BJ (cell line): Measurements from ENCODE around the gene PSTPIP1. TPM values are rescaled to one million over a fixed set of nuclear protein-coding genes. Genes with fewer than 3 reads are reported as not detected.

Source experiments
- CTCF ChIA-PET: fragments of 350-600 bp; formaldehyde crosslinking; extraction: SDS; loops from one replicate; lab custom pipeline; 2021; ENCODE audit warnings: antibody characterized with exemption, inconsistent platforms; lab: Yijun Ruan, JAX
- POLR2A ChIA-PET: fragments of 300-600 bp; sonication (Branson Sonifier 250); formaldehyde crosslinking; extraction: SDS; loops from one replicate; lab custom pipeline; 2021; ENCODE audit warnings: antibody characterized with exemption; lab: Charles Lee
- DNase-seq: peaks from one replicate; pipeline ENCODE4 v3.0.0-alpha.2; 2011; ENCODE audit warnings: low read depth
- H3K27me3 ChIP-seq: 2 replicates; pipeline ENCODE4 v1.6.0; 2011; ENCODE audit warnings: low read length; ENCODE audit not compliant: control insufficient read depth, insufficient read depth
- H3K36me3 ChIP-seq: 2 replicates; pipeline ENCODE4 v1.5.1; 2011; ENCODE audit warnings: low read length; ENCODE audit not compliant: control insufficient read depth, insufficient read depth
- H3K4me3 ChIP-seq: 2 replicates; pipeline ENCODE4 v1.5.1; 2011; ENCODE audit warnings: low read depth, mild to moderate bottlenecking, control low read depth, low read length
- polyA plus RNA-seq: library from polyadenylated mRNA; depleted of rRNA; stranded (reverse); fragments of >200 nt; gene quantifications from 2 replicates; pipeline ENCODE4 v1.2.3, GENCODE V29; 2011
- TF ChIP-seq, protein P1 (sequence below): IDR thresholded peaks from 2 replicates; pipeline ENCODE4 v1.5.1; 2011; ENCODE audit warnings: low read depth, mild to moderate bottlenecking, control low read depth, inconsistent platforms, low read length, moderate library complexity; ENCODE audit not compliant: insufficient read depth

PSTPIP1 gene
- polyA plus RNA-seq, 1 experiment = not detected

DNA sequence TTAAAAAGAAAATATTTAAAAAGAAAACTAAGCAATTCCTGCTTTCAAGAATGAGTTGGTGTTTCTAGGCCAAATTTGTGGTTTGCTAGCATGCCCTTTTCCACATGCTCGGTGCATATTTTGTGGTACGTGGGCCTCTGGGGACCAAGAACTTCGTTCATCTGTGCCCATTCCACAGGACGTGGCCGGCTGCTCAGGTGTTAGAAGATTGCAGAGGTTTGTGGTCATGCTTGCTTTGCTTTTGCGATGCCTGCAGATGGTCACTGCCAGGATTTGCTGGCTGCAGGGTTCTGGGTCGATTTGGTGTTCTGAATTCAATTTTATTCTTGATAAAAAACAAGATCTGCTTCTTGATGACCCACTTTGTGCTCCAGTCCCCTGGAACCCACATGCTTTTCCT is 7.5 kb downstream of the PSTPIP1 start:
- H3K27me3 ChIP-seq = peaks cover 3% of the 10 kb centered on the region
- TF ChIP-seq, protein P1, sequence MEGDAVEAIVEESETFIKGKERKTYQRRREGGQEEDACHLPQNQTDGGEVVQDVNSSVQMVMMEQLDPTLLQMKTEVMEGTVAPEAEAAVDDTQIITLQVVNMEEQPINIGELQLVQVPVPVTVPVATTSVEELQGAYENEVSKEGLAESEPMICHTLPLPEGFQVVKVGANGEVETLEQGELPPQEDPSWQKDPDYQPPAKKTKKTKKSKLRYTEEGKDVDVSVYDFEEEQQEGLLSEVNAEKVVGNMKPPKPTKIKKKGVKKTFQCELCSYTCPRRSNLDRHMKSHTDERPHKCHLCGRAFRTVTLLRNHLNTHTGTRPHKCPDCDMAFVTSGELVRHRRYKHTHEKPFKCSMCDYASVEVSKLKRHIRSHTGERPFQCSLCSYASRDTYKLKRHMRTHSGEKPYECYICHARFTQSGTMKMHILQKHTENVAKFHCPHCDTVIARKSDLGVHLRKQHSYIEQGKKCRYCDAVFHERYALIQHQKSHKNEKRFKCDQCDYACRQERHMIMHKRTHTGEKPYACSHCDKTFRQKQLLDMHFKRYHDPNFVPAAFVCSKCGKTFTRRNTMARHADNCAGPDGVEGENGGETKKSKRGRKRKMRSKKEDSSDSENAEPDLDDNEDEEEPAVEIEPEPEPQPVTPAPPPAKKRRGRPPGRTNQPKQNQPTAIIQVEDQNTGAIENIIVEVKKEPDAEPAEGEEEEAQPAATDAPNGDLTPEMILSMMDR = no peak
- H3K36me3 ChIP-seq = no peaks in the 10 kb centered on the region
- ChIA-PET CTCF (no interaction called here), POLR2A (no interaction called here)
- H3K4me3 ChIP-seq = no peak overlapping the region
- no peak for DNase-seq

DNA sequence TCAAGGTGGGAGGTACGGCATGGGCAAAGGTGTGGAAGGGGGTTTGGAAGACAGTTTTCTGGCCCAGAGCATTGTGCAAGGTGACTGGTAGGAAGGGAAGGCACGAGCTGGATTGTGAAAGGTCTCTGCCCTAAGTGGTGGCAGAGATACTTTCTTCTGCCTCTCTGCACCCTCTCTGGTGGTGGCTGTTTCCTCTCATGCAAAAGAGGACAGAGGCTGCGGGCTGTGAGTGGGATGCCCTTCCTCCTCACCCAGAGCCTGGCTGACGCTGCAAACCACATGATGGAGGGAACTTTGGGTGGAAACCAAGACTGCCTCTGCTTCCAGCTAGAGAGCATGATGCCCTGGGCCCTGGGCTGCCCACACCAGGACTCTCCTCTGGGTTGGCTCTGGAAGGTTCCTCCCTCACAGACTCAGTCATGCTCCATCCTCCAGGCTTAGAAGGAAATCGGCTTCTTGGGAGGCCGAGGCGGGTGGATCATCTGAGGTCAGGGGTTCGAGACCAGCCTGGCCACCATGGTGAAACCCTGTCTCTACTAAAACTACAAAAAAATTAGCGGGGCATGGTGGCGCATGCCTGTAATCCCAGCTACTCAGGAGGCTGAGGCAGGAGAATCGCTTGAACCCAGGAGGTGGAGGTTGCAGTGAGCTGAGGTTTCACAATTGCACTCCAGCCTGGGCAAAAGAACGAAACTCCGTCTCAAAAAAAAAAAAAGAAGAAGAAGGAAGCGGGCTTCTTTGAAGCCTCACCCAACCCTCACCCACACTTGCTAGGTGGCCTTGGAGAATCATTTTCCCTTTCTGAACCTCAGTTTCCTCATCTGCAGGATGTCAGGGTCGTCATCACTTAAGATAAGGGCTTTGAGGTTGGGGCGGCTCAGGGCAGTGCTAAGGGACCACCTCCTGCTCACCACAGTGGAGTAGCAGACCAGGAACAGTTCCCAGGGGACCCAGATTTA is 8.3 kb downstream of the PSTPIP1 start:
- POLR2A ChIA-PET = no interaction called here
- Histone ChIP-seq H3K4me3 (no peak overlapping the region), H3K27me3 (peaks cover 7% of the 10 kb centered on the region), H3K36me3 (no peaks in the 10 kb centered on the region)
- DNase-seq = no peak
- CTCF ChIA-PET = no interaction called here
- TF ChIP-seq, protein P1 = no peak

DNA sequence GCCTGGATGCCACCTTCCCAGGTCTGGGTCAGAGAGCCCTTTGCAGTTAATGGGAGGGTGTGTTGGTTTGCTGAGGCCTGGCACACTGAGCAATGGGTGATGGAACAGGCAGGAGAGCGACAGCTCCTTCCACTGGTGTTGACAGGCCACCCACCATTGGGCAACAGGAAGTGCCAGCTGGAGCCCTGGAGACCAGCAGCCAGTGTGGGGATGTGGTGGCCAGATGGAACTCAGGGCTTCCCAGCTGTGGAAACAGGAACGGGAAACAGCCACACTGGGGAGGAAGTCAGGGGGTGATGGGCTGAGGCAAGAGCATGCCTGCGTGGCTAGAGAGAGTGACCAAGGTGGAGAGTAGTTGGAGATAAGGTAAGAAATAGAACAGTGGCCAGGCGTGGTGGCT is 9.3 kb downstream of the PSTPIP1 start:
- Histone ChIP-seq H3K36me3 (no peaks in the 10 kb centered on the region), H3K4me3 (no peak overlapping the region), H3K27me3 (peaks cover 8% of the 10 kb centered on the region)
- TF ChIP-seq, protein P1 = no peak
- ChIA-PET POLR2A (no interaction called here), CTCF (interaction anchor here (0.9 kb wide), 1 partner anchor 10 kb away, joined by 3 read pairs; no protein-coding TSS in a partner anchor)
- no peak for DNase-seq

DNA sequence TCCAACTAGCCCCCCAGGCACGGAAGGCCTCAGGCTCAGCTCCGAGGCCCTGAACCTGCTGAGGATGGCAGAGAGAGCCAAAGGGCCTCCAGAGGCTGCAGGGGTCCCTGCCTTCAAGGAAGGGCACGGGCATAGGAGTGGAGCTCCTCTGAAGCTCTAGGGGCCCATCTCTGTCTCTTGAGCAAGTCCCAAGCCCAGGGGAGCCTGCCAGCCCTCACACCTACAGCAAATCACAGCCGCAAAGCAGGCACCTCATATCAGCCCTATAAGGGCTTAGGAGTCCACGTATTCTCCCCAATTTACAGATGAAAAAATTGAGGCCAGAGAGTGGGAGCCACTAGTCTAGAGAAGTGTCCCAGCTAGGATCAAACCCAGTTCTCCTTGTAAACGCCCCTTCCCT is 14.2 kb downstream of the PSTPIP1 start:
- POLR2A ChIA-PET = no interaction called here
- CTCF ChIA-PET = no interaction called here
- no peaks in the 10 kb centered on the region for H3K36me3 ChIP-seq
- TF ChIP-seq, protein P1 = no peak
- H3K4me3 ChIP-seq = no peak overlapping the region
- peaks cover 8% of the 10 kb centered on the region for H3K27me3 ChIP-seq
- DNase-seq = no peak

DNA sequence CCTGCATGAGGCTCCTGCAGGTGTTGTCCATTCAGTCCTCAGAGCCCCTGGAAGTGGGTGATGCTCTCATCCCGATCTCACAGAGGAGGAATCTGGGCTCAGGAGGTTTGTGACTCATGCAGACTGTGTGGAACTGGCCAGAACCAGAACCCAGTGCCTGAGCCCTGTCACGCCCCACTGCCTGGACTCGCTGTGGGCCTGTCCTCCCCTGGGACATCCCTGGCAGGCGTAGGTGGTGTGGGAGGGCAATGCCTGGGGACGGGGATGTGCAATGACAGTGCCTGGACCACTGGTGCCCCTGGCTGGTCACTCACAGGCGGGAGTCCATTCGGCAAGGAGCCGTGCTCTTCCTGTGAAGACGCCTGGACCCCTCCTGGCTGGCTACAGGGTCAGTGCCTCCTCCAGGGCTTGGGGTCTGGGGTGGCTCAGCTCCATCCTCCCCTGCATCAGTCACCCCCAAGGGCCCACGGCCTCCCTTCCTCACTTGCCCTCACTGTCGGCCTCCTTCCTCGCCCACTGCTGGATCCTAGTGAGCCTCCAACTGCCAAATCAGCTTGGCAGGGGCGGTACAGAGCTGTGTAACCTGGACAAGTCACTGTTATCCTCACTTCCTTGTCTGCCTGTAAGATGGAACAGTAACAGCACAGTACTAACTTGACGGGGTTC is 14.9 kb downstream of the PSTPIP1 start:
- peaks cover 7% of the 10 kb centered on the region for H3K27me3 ChIP-seq
- ChIA-PET POLR2A (no interaction called here), CTCF (interaction anchor here (1.2 kb wide), 1 partner anchor 13 kb away, joined by 4 read pairs; no protein-coding TSS in a partner anchor)
- no peak overlapping the region for H3K4me3 ChIP-seq
- no peaks in the 10 kb centered on the region for H3K36me3 ChIP-seq
- TF ChIP-seq, protein P1 = no peak
- DNase-seq = no peak
